Effector memory CD8-positive, alpha-beta T cell (primary cell): ENCODE measurements around the gene RUFY3.
A peak's percentile ranks its signal among the peaks of the same experiment; 100 is the strongest.
"Not testable (repeated sequence)": the region's sequence is repeated elsewhere in the genome, so short reads cannot be mapped to it uniquely, and the experiment has no call there.

Source experiments
- ATAC-seq: fragments of 150-1000 bp; cut with Tn5 transposase; replicated peaks from 2 replicates; pipeline ENCODE4 v1.10.0; 2021; ENCODE audit warnings: mild to moderate bottlenecking, moderate library complexity
- DNase-seq, 3 experiments: peaks; one replicate each; pipeline ENCODE4 v3.0.0; 2021
- H3K27ac Mint-ChIP-seq, 2 donors: one replicate each; pipeline ENCODE4 v1.8.0; 2022; ENCODE audit warnings: mild to moderate bottlenecking in 2 of 2, mixed read lengths in 2 of 2, moderate library complexity in 2 of 2
- H3K27me3 Mint-ChIP-seq, 2 donors: one replicate each; pipeline ENCODE4 v1.8.0; 2022; ENCODE audit warnings: mixed read lengths in 2 of 2
- H3K36me3 Mint-ChIP-seq: one replicate; pipeline ENCODE4 v1.8.0; 2022; ENCODE audit warnings: mild to moderate bottlenecking, moderate library complexity, mixed read lengths; ENCODE audit not compliant: insufficient read depth
- H3K4me1 Mint-ChIP-seq, 2 donors: one replicate each; pipeline ENCODE4 v1.8.0; 2022; ENCODE audit warnings: low read depth in 2 of 2, mixed read lengths in 2 of 2
- H3K4me3 Mint-ChIP-seq, 2 donors: one replicate each; pipeline ENCODE4 v1.8.0; 2022; ENCODE audit warnings: mild to moderate bottlenecking in 2 of 2, mixed read lengths in 2 of 2, moderate library complexity in 2 of 2
- H3K9me3 Mint-ChIP-seq, 2 donors: one replicate each; pipeline ENCODE4 v1.8.0; 2022; ENCODE audit warnings: mixed read lengths in 2 of 2

The RUFY3 gene

GRCh38 chr4:70694633-70695032, 27.1 kb upstream of the RUFY3 start:
- not testable (repeated sequence) for ATAC-seq, DNase-seq, H3K27ac Mint-ChIP-seq, H3K27me3 Mint-ChIP-seq, H3K4me3 Mint-ChIP-seq, H3K9me3 Mint-ChIP-seq
- H3K4me1 Mint-ChIP-seq = peaks cover 6 to 23% of the 10 kb centered on the region in 2 donors
- H3K36me3 Mint-ChIP-seq = peaks cover 21% of the 10 kb centered on the region

- not testable (repeated sequence) for DNase-seq, H3K27ac Mint-ChIP-seq, H3K4me1 Mint-ChIP-seq, H3K36me3 Mint-ChIP-seq, H3K9me3 Mint-ChIP-seq, H3K27me3 Mint-ChIP-seq, ATAC-seq, H3K4me3 Mint-ChIP-seq
Observed at GRCh38 chr4:70698435-70698834, 23.3 kb upstream of the RUFY3 start.

- ATAC-seq = no peak
- Mint-ChIP-seq H3K4me3 (no peak overlapping the region), H3K36me3 (peaks cover 7% of the 10 kb centered on the region), H3K4me1 (peaks cover 5 to 12% of the 10 kb centered on the region in 2 donors), H3K27ac (no peak overlapping the region), H3K27me3 (no peaks in the 10 kb centered on the region), H3K9me3 (no peaks in the 10 kb centered on the region)
- DNase-seq = no peak
Observed at GRCh38 chr4:70700712-70701111, 21.1 kb upstream of the RUFY3 start.

- Mint-ChIP-seq H3K36me3 (peaks cover 8% of the 10 kb centered on the region), H3K27ac (no peak overlapping the region), H3K27me3 (no peaks in the 10 kb centered on the region), H3K9me3 (no peaks in the 10 kb centered on the region), H3K4me3 (no peak overlapping the region), H3K4me1 (peaks cover 11 to 18% of the 10 kb centered on the region in 2 donors)
- ATAC-seq = no peak
- no peak for DNase-seq
Observed at GRCh38 chr4:70701271-70701670, 20.5 kb upstream of the RUFY3 start.

- not testable (repeated sequence) for ATAC-seq, DNase-seq, H3K27me3 Mint-ChIP-seq, H3K27ac Mint-ChIP-seq, H3K36me3 Mint-ChIP-seq, H3K4me3 Mint-ChIP-seq, H3K9me3 Mint-ChIP-seq
- H3K4me1 Mint-ChIP-seq = peaks cover 14 to 23% of the 10 kb centered on the region in 2 donors
Observed at GRCh38 chr4:70702592-70702991, 19.2 kb upstream of the RUFY3 start.

GRCh38 chr4:70703619-70704214, 18.0 kb upstream of the RUFY3 start:
- no peak for ATAC-seq
- H3K27me3 Mint-ChIP-seq = no peaks in the 10 kb centered on the region
- peaks cover 8% of the 10 kb centered on the region for H3K36me3 Mint-ChIP-seq
- peak overlapping the region; percentile 86 to 88 for H3K4me3 Mint-ChIP-seq
- peak overlapping the region; percentile 85 to 86 for H3K27ac Mint-ChIP-seq
- peaks cover 14 to 23% of the 10 kb centered on the region in 2 donors for H3K4me1 Mint-ChIP-seq
- no peak for DNase-seq
- no peaks in the 10 kb centered on the region for H3K9me3 Mint-ChIP-seq

GRCh38 chr4:70704215-70704930, 17.4 kb upstream of the RUFY3 start:
- peaks cover 14 to 23% of the 10 kb centered on the region in 2 donors for H3K4me1 Mint-ChIP-seq
- peak; percentile 44 for ATAC-seq
- no peaks in the 10 kb centered on the region for H3K9me3 Mint-ChIP-seq

GRCh38 chr4:70704931-70705182, 16.9 kb upstream of the RUFY3 start:
- H3K27me3 Mint-ChIP-seq = no peaks in the 10 kb centered on the region
- no peak for DNase-seq
- no peak for ATAC-seq
- peaks cover 8% of the 10 kb centered on the region for H3K36me3 Mint-ChIP-seq
- no peak overlapping the region for H3K27ac Mint-ChIP-seq
- H3K4me3 Mint-ChIP-seq = peak overlapping the region; percentile 86 to 88
- H3K4me1 Mint-ChIP-seq = peaks cover 14 to 23% of the 10 kb centered on the region in 2 donors
- no peaks in the 10 kb centered on the region for H3K9me3 Mint-ChIP-seq

More at GRCh38 chr4:70704215-70704930, 17.4 kb upstream of the RUFY3 start:
- peak overlapping the region; percentile 86 to 88 for H3K4me3 Mint-ChIP-seq
- peaks cover 8% of the 10 kb centered on the region for H3K36me3 Mint-ChIP-seq
- DNase-seq = peak; percentile 28 to 38 (median 36)
- H3K27me3 Mint-ChIP-seq = no peaks in the 10 kb centered on the region
- peak overlapping the region; percentile 85 to 86 for H3K27ac Mint-ChIP-seq

GRCh38 chr4:70705183-70706043, 16.4 kb upstream of the RUFY3 start:
- Mint-ChIP-seq H3K27me3 (no peaks in the 10 kb centered on the region), H3K4me1 (peaks cover 14 to 23% of the 10 kb centered on the region in 2 donors), H3K9me3 (no peaks in the 10 kb centered on the region), H3K4me3 (peak overlapping the region; percentile 86 to 88), H3K36me3 (peaks cover 8% of the 10 kb centered on the region), H3K27ac (peak overlapping the region; percentile 91)
- DNase-seq (peak; percentile 65 to 67 (median 66)), ATAC-seq (peak; percentile 75)

- Mint-ChIP-seq H3K9me3 (no peaks in the 10 kb centered on the region), H3K27me3 (no peaks in the 10 kb centered on the region), H3K36me3 (peaks cover 8% of the 10 kb centered on the region), H3K27ac (peak overlapping the region; percentile 91), H3K4me3 (peak overlapping the region; percentile 86 to 88), H3K4me1 (peaks cover 14 to 23% of the 10 kb centered on the region in 2 donors)
- ATAC-seq (no peak), DNase-seq (no peak)
Observed at GRCh38 chr4:70706044-70706461, 15.7 kb upstream of the RUFY3 start.

- DNase-seq (no peak), ATAC-seq (no peak)
- H3K4me1 Mint-ChIP-seq = peaks cover 14 to 23% of the 10 kb centered on the region in 2 donors
- peak overlapping the region; percentile 86 to 88 for H3K4me3 Mint-ChIP-seq
- no peaks in the 10 kb centered on the region for H3K27me3 Mint-ChIP-seq
- H3K27ac Mint-ChIP-seq = peak overlapping the region; percentile 91
- peaks cover 8% of the 10 kb centered on the region for H3K36me3 Mint-ChIP-seq
- H3K9me3 Mint-ChIP-seq = no peaks in the 10 kb centered on the region
Observed at GRCh38 chr4:70706516-70706915, 15.2 kb upstream of the RUFY3 start.

GRCh38 chr4:70709611-70710205, 12.1 kb upstream of the RUFY3 start:
- H3K4me3 Mint-ChIP-seq = no peak overlapping the region
- H3K4me1 Mint-ChIP-seq = peaks cover 18 to 21% of the 10 kb centered on the region in 2 donors
- no peaks in the 10 kb centered on the region for H3K27me3 Mint-ChIP-seq
- ATAC-seq (no peak), DNase-seq (no peak)
- peaks cover 7% of the 10 kb centered on the region for H3K36me3 Mint-ChIP-seq
- H3K9me3 Mint-ChIP-seq = no peaks in the 10 kb centered on the region
- no peak overlapping the region for H3K27ac Mint-ChIP-seq

- ATAC-seq (no peak), DNase-seq (no peak)
- Mint-ChIP-seq H3K36me3 (peaks cover 3% of the 10 kb centered on the region), H3K27ac (no peak overlapping the region), H3K4me3 (no peak overlapping the region), H3K9me3 (no peaks in the 10 kb centered on the region), H3K27me3 (no peaks in the 10 kb centered on the region), H3K4me1 (peaks cover 7 to 12% of the 10 kb centered on the region in 2 donors)
Observed at GRCh38 chr4:70711599-70711998, 10.2 kb upstream of the RUFY3 start.
